Measurements from ENCODE around the gene DNAH5. TPM values are rescaled to one million over a fixed set of nuclear protein-coding genes. Genes with fewer than 3 reads are reported as not detected.

Gene DNAH5
- total RNA-seq = under 0.01 TPM

- intact Hi-C loops (cut with DNase I) = no loop called here
- Histone ChIP-seq H3K4me1 (no peaks in the 10 kb centered on the region), H3K27me3 (no peaks in the 10 kb centered on the region), H3K27ac (no peak within 1 kb of the TSS), H3K9me3 (no peaks in the 10 kb centered on the region), H3K36me3 (no peaks in the 10 kb centered on the region), H3K4me3 (no peak within 1 kb of the TSS)
- TF ChIP-seq, protein P1, sequence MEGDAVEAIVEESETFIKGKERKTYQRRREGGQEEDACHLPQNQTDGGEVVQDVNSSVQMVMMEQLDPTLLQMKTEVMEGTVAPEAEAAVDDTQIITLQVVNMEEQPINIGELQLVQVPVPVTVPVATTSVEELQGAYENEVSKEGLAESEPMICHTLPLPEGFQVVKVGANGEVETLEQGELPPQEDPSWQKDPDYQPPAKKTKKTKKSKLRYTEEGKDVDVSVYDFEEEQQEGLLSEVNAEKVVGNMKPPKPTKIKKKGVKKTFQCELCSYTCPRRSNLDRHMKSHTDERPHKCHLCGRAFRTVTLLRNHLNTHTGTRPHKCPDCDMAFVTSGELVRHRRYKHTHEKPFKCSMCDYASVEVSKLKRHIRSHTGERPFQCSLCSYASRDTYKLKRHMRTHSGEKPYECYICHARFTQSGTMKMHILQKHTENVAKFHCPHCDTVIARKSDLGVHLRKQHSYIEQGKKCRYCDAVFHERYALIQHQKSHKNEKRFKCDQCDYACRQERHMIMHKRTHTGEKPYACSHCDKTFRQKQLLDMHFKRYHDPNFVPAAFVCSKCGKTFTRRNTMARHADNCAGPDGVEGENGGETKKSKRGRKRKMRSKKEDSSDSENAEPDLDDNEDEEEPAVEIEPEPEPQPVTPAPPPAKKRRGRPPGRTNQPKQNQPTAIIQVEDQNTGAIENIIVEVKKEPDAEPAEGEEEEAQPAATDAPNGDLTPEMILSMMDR (IDR thresholded peaks at IDR 0.05) = no peak
- no peak for DNase-seq (ENCODE audit: low spot score in 2 of 2)
Observed at GRCh38 chr5:13944560-13945199, at the start of gene DNAH5. Gene DNAH5, minus strand, starts transcription at chr5:13944688. Its CDS starts 250 bp downstream, at chr5:13944438.

GRCh38 chr5:13993926-13994325 is 49.4 kb upstream of the DNAH5 start:
- Histone ChIP-seq H3K27me3 (no peaks in the 10 kb centered on the region), H3K36me3 (no peaks in the 10 kb centered on the region), H3K4me1 (no peaks in the 10 kb centered on the region), H3K9me3 (peaks cover 0 to 7% of the 10 kb centered on the region in 2 donors), H3K4me3 (no peak overlapping the region), H3K27ac (no peak overlapping the region)
- TF ChIP-seq, protein P1 (IDR thresholded peaks at IDR 0.05) = no peak
- intact Hi-C loops (cut with DNase I) = loop anchor here (5.0 kb wide), 1 partner anchor 288 kb away; no protein-coding TSS in a partner anchor
- no peak for DNase-seq (ENCODE audit: low spot score in 2 of 2)

GRCh38 chr5:13992795-13993194 is 48.3 kb upstream of the DNAH5 start:
- H3K27ac ChIP-seq = no peak overlapping the region
- TF ChIP-seq, protein P1 (IDR thresholded peaks at IDR 0.05) = no peak
- no peaks in the 10 kb centered on the region for H3K36me3 ChIP-seq
- intact Hi-C loops (cut with DNase I) = loop anchor here (5.0 kb wide), 1 partner anchor 290 kb away; no protein-coding TSS in a partner anchor
- peaks cover 0 to 6% of the 10 kb centered on the region in 2 donors for H3K9me3 ChIP-seq
- DNase-seq (ENCODE audit: low spot score in 2 of 2) = no peak
- H3K4me3 ChIP-seq = no peak overlapping the region
- H3K4me1 ChIP-seq = no peaks in the 10 kb centered on the region
- H3K27me3 ChIP-seq = no peaks in the 10 kb centered on the region

DNA sequence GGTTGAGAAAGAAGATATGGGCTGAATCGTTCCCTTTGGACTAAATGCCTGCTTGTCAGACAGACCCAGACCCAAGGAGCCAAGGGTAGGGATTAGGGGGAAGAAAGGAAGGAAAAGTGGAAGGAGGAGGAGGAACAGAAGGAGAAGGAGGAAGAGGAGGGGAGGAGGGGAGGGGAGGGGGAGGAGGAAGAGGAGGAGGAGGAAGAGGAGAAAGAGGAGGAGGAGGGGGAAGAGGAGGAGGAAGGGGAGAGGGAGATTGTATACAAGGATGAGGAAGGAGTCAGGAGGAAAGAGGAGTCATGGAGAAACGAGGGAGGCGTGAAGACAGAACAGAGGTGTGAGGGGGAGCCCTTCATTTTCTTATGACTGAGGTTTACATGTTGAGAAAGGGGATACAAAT is 46.9 kb upstream of the DNAH5 start:
- Histone ChIP-seq H3K27ac (no peak overlapping the region), H3K4me1 (no peaks in the 10 kb centered on the region), H3K4me3 (no peak overlapping the region), H3K27me3 (no peaks in the 10 kb centered on the region), H3K9me3 (no peaks in the 10 kb centered on the region), H3K36me3 (no peaks in the 10 kb centered on the region)
- intact Hi-C loops (cut with DNase I) = loop anchor here (5.0 kb wide), 1 partner anchor 291 kb away; no protein-coding TSS in a partner anchor
- TF ChIP-seq, protein P1 (IDR thresholded peaks at IDR 0.05) = no peak
- no peak for DNase-seq (ENCODE audit: low spot score in 2 of 2)

GRCh38 chr5:13990896-13991295 is 46.4 kb upstream of the DNAH5 start:
- DNase-seq (ENCODE audit: low spot score in 2 of 2) = no peak
- TF ChIP-seq, protein P1 (IDR thresholded peaks at IDR 0.05) = no peak
- Histone ChIP-seq H3K36me3 (no peaks in the 10 kb centered on the region), H3K27ac (no peak overlapping the region), H3K9me3 (no peaks in the 10 kb centered on the region), H3K4me3 (no peak overlapping the region), H3K27me3 (no peaks in the 10 kb centered on the region), H3K4me1 (no peaks in the 10 kb centered on the region)
- intact Hi-C loops (cut with DNase I) = loop anchor here (5.0 kb wide), 1 partner anchor 291 kb away; no protein-coding TSS in a partner anchor

Measured in ascending aorta (tissue), 2 donors.